ENCODE results near the gene TMPRSS11A.
A peak's percentile ranks its signal among the peaks of the same experiment; 100 is the strongest.

TMPRSS11A gene

GRCh38 chr4:67909905-67910584 is 53.2 kb downstream of the TMPRSS11A start:
- no peak overlapping the region for H3K4me3 ChIP-seq (ENCODE audit: low read length)
- no peaks in the 10 kb centered on the region for H3K4me1 ChIP-seq (ENCODE audit: insufficient read depth, low read length)

GRCh38 chr4:67907650-67908049 is 55.6 kb downstream of the TMPRSS11A start:
- H3K4me1 ChIP-seq (ENCODE audit: insufficient read depth, low read length) = no peaks in the 10 kb centered on the region
- no peaks in the 10 kb centered on the region for H3K9me3 ChIP-seq (ENCODE audit: low read length)
- no peak overlapping the region for H2AFZ ChIP-seq (ENCODE audit: low read depth, low read length)
- no peaks in the 10 kb centered on the region for H3K27me3 ChIP-seq (ENCODE audit: insufficient read depth, low read length)
- no peaks in the 10 kb centered on the region for H3K36me3 ChIP-seq (ENCODE audit: insufficient read depth, low read length)
- H3K4me3 ChIP-seq (ENCODE audit: low read length) = no peak overlapping the region

More at GRCh38 chr4:67909905-67910584, 53.2 kb downstream of the TMPRSS11A start:
- Histone ChIP-seq H3K27me3 (ENCODE audit: insufficient read depth, low read length) (no peaks in the 10 kb centered on the region), H2AFZ (ENCODE audit: low read depth, low read length) (no peak overlapping the region), H3K36me3 (ENCODE audit: insufficient read depth, low read length) (no peaks in the 10 kb centered on the region), H3K9me3 (ENCODE audit: low read length) (no peaks in the 10 kb centered on the region)

- Histone ChIP-seq H3K9me3 (ENCODE audit: low read length) (no peaks in the 10 kb centered on the region), H3K4me1 (ENCODE audit: insufficient read depth, low read length) (no peaks in the 10 kb centered on the region), H3K36me3 (ENCODE audit: insufficient read depth, low read length) (no peaks in the 10 kb centered on the region), H3K27me3 (ENCODE audit: insufficient read depth, low read length) (no peaks in the 10 kb centered on the region), H3K4me3 (ENCODE audit: low read length) (no peak overlapping the region), H2AFZ (ENCODE audit: low read depth, low read length) (no peak overlapping the region)
Measured at GRCh38 chr4:67899096-67899495, 64.2 kb downstream of the TMPRSS11A start.

- Histone ChIP-seq H3K36me3 (ENCODE audit: insufficient read depth, low read length) (no peaks in the 10 kb centered on the region), H2AFZ (ENCODE audit: low read depth, low read length) (no peak overlapping the region), H3K4me3 (ENCODE audit: low read length) (no peak overlapping the region), H3K9me3 (ENCODE audit: low read length) (no peaks in the 10 kb centered on the region), H3K27me3 (ENCODE audit: insufficient read depth, low read length) (no peaks in the 10 kb centered on the region), H3K4me1 (ENCODE audit: insufficient read depth, low read length) (no peaks in the 10 kb centered on the region)
Measured at GRCh38 chr4:67897686-67898085, 65.6 kb downstream of the TMPRSS11A start.

- Histone ChIP-seq H2AFZ (ENCODE audit: low read depth, low read length) (no peak overlapping the region), H3K27me3 (ENCODE audit: insufficient read depth, low read length) (no peaks in the 10 kb centered on the region), H3K36me3 (ENCODE audit: insufficient read depth, low read length) (no peaks in the 10 kb centered on the region)
Measured at GRCh38 chr4:67896421-67897065, 66.8 kb downstream of the TMPRSS11A start.

GRCh38 chr4:67894659-67895058 is 68.6 kb downstream of the TMPRSS11A start:
- Histone ChIP-seq H3K9me3 (ENCODE audit: low read length) (no peaks in the 10 kb centered on the region), H3K4me3 (ENCODE audit: low read length) (no peak overlapping the region), H3K27me3 (ENCODE audit: insufficient read depth, low read length) (no peaks in the 10 kb centered on the region), H2AFZ (ENCODE audit: low read depth, low read length) (no peak overlapping the region), H3K4me1 (ENCODE audit: insufficient read depth, low read length) (no peaks in the 10 kb centered on the region), H3K36me3 (ENCODE audit: insufficient read depth, low read length) (no peaks in the 10 kb centered on the region)

More at GRCh38 chr4:67896421-67897065, 66.8 kb downstream of the TMPRSS11A start:
- Histone ChIP-seq H3K4me1 (ENCODE audit: insufficient read depth, low read length) (no peaks in the 10 kb centered on the region), H3K9me3 (ENCODE audit: low read length) (no peaks in the 10 kb centered on the region), H3K4me3 (ENCODE audit: low read length) (no peak overlapping the region)

GRCh38 chr4:67892905-67893304 is 70.4 kb downstream of the TMPRSS11A start:
- no peaks in the 10 kb centered on the region for H3K27me3 ChIP-seq (ENCODE audit: insufficient read depth, low read length)
- H3K4me3 ChIP-seq (ENCODE audit: low read length) = no peak overlapping the region
- no peaks in the 10 kb centered on the region for H3K9me3 ChIP-seq (ENCODE audit: low read length)
- no peaks in the 10 kb centered on the region for H3K36me3 ChIP-seq (ENCODE audit: insufficient read depth, low read length)
- no peak overlapping the region for H2AFZ ChIP-seq (ENCODE audit: low read depth, low read length)
- H3K4me1 ChIP-seq (ENCODE audit: insufficient read depth, low read length) = no peaks in the 10 kb centered on the region

GRCh38 chr4:67892253-67892652 is 71.0 kb downstream of the TMPRSS11A start:
- no peaks in the 10 kb centered on the region for H3K36me3 ChIP-seq (ENCODE audit: insufficient read depth, low read length)
- no peaks in the 10 kb centered on the region for H3K9me3 ChIP-seq (ENCODE audit: low read length)
- H3K4me1 ChIP-seq (ENCODE audit: insufficient read depth, low read length) = no peaks in the 10 kb centered on the region
- no peak overlapping the region for H2AFZ ChIP-seq (ENCODE audit: low read depth, low read length)
- no peaks in the 10 kb centered on the region for H3K27me3 ChIP-seq (ENCODE audit: insufficient read depth, low read length)
- H3K4me3 ChIP-seq (ENCODE audit: low read length) = no peak overlapping the region

- Histone ChIP-seq H3K4me1 (ENCODE audit: insufficient read depth, low read length) (no peaks in the 10 kb centered on the region), H3K9me3 (ENCODE audit: low read length) (no peaks in the 10 kb centered on the region), H3K4me3 (ENCODE audit: low read length) (no peak overlapping the region), H3K36me3 (ENCODE audit: insufficient read depth, low read length) (no peaks in the 10 kb centered on the region), H2AFZ (ENCODE audit: low read depth, low read length) (no peak overlapping the region), H3K27me3 (ENCODE audit: insufficient read depth, low read length) (no peaks in the 10 kb centered on the region)
Measured at GRCh38 chr4:67891645-67892044, 71.6 kb downstream of the TMPRSS11A start.

- H3K4me3 ChIP-seq (ENCODE audit: low read length) = no peak overlapping the region
- H3K27me3 ChIP-seq (ENCODE audit: insufficient read depth, low read length) = no peaks in the 10 kb centered on the region
Measured at GRCh38 chr4:67886281-67886680, 77.0 kb downstream of the TMPRSS11A start.

GRCh38 chr4:67885762-67886161 is 77.5 kb downstream of the TMPRSS11A start:
- peak overlapping the region; percentile 34 for H2AFZ ChIP-seq (ENCODE audit: low read depth, low read length)
- H3K36me3 ChIP-seq (ENCODE audit: insufficient read depth, low read length) = no peaks in the 10 kb centered on the region

More at GRCh38 chr4:67886281-67886680, 77.0 kb downstream of the TMPRSS11A start:
- H3K4me1 ChIP-seq (ENCODE audit: insufficient read depth, low read length) = peaks cover 9% of the 10 kb centered on the region
- H3K36me3 ChIP-seq (ENCODE audit: insufficient read depth, low read length) = no peaks in the 10 kb centered on the region
- peak overlapping the region; percentile 34 for H2AFZ ChIP-seq (ENCODE audit: low read depth, low read length)
- H3K9me3 ChIP-seq (ENCODE audit: low read length) = no peaks in the 10 kb centered on the region

GRCh38 chr4:67884701-67885100 is 78.6 kb downstream of the TMPRSS11A start:
- H3K27me3 ChIP-seq (ENCODE audit: insufficient read depth, low read length) = no peaks in the 10 kb centered on the region
- peaks cover 9% of the 10 kb centered on the region for H3K4me1 ChIP-seq (ENCODE audit: insufficient read depth, low read length)
- H3K4me3 ChIP-seq (ENCODE audit: low read length) = no peak overlapping the region
- H2AFZ ChIP-seq (ENCODE audit: low read depth, low read length) = no peak overlapping the region
- H3K36me3 ChIP-seq (ENCODE audit: insufficient read depth, low read length) = no peaks in the 10 kb centered on the region
- no peaks in the 10 kb centered on the region for H3K9me3 ChIP-seq (ENCODE audit: low read length)

More at GRCh38 chr4:67885762-67886161, 77.5 kb downstream of the TMPRSS11A start:
- H3K9me3 ChIP-seq (ENCODE audit: low read length) = no peaks in the 10 kb centered on the region
- H3K4me3 ChIP-seq (ENCODE audit: low read length) = no peak overlapping the region
- no peaks in the 10 kb centered on the region for H3K27me3 ChIP-seq (ENCODE audit: insufficient read depth, low read length)
- H3K4me1 ChIP-seq (ENCODE audit: insufficient read depth, low read length) = peaks cover 9% of the 10 kb centered on the region

- Histone ChIP-seq H3K4me1 (ENCODE audit: insufficient read depth, low read length) (peaks cover 9% of the 10 kb centered on the region), H2AFZ (ENCODE audit: low read depth, low read length) (no peak within 1 kb of the TSS), H3K27me3 (ENCODE audit: insufficient read depth, low read length) (no peaks in the 10 kb centered on the region), H3K4me3 (ENCODE audit: low read length) (no peak within 1 kb of the TSS), H3K36me3 (ENCODE audit: insufficient read depth, low read length) (no peaks in the 10 kb centered on the region), H3K9me3 (ENCODE audit: low read length) (no peaks in the 10 kb centered on the region)
Measured at GRCh38 chr4:67883902-67884301, 79.4 kb downstream of the TMPRSS11A start, which contains the start of gene TMPRSS11D. Gene TMPRSS11D (minus strand): TSS chr4:67884002. CDS start chr4:67883933, 69 bp downstream.

Data from neuron (in vitro differentiated cells).